CD1c-positive myeloid dendritic cell (primary cell): ENCODE data around the gene CALU.

Experiments
- DNase-seq: peaks from one replicate; pipeline ENCODE4 v3.0.0-alpha.2; 2016; ENCODE audit errors: extremely low spot score

The CALU gene

DNA sequence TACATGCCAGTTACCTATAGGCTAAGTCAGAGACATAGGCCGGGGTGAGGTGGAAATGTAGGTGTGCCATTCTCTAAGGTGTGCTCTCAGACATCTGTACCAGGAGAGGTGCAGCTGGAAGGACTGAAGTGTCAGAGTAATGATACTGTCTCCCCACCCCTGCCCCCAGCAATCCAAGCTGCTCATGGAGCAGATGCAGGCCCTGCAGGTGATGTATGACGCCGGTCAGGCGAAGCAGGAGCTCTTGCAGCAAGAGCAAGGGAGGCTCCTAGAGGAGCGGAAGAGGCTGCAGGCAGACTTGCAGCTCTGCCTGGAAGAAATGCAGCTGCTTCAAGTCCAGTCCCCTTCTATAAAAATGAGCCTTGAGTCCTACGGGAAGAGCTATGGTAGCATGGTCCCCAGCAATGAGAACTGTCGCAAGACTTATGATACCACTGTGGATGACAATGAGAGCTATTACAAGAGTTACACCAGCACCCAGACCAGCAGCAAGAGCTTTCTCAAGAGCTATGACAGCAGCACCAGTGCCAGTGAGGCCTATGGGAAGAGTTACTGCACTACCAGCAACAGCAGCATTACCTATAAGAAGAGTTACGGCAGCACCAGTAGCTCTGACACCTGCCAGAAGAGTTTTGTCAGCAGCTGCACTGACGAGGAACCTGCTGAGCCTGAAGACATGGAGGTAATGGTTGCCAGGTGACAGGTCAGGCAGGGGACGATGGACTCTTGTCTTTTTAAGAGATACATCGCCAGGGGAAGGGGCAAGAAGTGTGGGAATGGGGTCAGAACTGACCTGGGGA is 72.7 kb downstream of the CALU start:
- no peak for DNase-seq

GRCh38 chr7:128812514-128813168 is 73.5 kb downstream of the CALU start:
- peak; percentile 22 for DNase-seq

GRCh38 chr7:128814499-128814898 is 75.3 kb downstream of the CALU start:
- DNase-seq, result no peak

DNA sequence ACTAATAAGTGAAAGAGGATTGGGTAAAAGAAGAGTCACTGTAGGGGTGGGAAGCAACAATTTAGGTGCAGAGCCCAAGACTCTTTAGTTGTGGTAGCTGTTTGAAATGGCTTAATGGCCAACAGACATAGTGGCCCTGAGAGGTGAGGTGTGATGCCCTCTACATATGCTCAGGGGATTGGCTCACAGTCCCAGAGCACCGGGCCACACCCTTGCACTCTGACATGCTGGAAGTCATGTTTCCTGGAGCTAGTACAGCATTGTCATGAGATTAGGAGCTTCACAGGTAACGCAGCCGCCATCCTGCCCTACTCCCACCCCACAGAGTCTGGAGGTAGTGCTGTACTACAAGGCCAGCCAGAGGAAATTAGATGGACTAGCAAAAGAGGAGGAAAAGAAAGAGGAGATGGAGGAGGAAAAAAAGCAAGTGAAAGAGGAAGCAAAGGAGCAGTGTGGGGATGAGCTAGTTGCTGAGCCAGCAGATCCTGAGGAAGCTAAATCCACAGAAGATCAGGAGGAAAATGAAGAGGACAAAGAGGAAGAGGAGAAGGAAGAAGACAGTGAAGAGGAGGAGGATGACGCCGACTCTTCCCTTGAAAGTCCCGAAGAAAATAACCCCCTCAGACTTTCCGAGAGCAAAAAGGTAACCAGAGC is 76.3 kb downstream of the CALU start:
- peak; percentile 29 for DNase-seq

DNA sequence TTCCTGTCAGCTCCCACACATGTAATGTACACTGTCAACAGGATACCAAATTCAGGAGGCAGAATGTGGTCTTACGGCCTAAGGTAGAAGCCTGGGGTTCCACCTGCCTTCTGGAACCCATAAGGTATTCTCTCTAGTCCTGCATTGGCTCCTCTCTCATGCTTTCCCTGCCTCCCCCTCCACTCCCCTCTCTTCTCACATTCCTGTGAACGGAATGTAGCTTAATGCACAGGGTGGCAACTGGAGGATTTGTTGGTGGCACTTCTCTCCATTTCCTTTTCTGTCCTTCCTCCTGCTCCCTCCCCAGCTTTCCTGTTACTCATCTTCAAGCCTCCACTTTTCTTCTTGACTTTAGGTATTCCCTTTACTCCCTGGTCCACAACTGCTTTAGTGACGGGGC is 79.5 kb downstream of the CALU start:
- DNase-seq, result no peak
